ENCODE results near the gene S100PBP.

Gene S100PBP

GRCh38 chr1:32817159-32817814 lies at the start of gene S100PBP, which contains the start of gene YARS1:
TSS of gene S100PBP (plus strand) at chr1:32817653. CDS start at chr1:32826100, 8,447 bp downstream.
TSS of gene YARS1 (minus strand) at chr1:32817358. CDS start at chr1:32817244, 114 bp downstream.
- DNase-seq (ENCODE audit: low read depth), result peak; percentile 99

DNA sequence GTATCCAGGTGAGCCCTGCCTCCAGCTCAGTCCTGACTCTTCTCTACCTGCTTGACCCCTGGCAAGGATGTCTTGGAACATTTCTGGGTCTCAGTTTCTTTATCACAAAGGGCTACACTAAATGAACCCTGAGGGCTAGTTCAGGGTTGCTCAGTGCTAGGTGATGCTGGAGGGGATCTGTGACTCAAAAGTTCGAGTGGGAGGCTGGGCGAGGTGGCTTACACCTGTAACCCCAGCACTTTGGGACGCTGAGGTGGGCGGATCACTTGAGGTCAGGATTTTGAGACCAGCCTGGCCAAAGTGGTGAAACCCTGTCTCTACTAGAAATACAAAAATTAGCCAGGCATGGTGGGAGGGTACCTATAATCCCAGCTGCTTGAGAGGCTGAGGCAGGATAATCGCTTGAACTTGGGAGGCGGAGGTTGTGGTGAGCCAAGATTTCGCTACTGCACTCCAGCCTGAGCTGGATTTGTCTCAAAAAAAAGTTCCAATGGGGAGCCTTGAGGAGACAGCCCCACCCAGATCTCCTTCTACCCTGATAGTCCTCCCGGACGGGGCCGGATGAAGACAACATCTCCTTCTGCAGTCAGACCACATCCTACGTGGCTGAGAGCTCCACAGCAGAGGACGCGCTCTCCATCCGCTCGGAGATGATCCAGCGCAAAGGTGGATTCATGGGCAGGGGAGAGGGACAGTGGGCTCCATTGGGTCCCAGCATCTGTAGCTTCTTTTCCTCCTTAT lies 49.2 kb upstream of the S100PBP start:
- DNase-seq (ENCODE audit: low read depth), result no peak

GRCh38 chr1:32769524-32770220 lies 47.8 kb upstream of the S100PBP start:
- no peak for DNase-seq (ENCODE audit: low read depth)

GRCh38 chr1:32770221-32770731 lies 47.2 kb upstream of the S100PBP start:
- DNase-seq (ENCODE audit: low read depth), result no peak

DNA sequence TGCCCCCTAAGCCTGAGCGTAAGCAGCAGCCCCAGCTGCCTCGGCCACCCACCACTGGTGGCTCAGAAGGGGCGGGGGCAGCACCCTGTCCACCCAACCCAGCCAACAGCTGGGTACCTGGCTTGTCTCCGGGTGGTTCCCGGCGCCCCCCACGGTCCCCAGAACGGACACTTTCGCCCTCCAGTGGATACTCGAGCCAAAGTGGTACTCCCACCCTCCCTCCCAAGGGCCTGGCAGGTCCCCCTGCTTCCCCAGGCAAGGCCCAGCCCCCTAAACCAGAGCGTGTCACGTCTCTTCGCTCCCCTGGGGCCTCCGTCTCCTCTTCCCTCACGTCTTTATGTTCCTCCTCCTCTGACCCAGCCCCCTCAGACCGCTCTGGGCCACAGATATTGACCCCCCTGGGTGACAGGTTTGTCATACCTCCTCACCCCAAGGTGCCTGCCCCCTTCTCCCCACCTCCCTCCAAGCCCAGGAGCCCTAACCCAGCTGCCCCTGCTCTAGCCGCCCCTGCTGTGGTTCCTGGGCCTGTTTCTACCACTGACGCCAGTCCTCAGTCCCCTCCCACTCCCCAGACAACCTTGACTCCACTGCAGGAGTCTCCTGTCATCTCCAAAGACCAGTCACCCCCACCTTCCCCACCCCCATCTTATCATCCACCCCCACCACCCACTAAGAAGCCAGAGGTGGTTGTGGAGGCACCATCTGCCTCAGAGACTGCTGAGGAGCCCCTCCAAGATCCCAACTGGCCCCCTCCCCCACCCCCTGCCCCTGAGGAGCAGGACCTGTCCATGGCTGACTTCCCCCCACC lies 46.5 kb upstream of the S100PBP start:
- DNase-seq (ENCODE audit: low read depth), result no peak

DNA sequence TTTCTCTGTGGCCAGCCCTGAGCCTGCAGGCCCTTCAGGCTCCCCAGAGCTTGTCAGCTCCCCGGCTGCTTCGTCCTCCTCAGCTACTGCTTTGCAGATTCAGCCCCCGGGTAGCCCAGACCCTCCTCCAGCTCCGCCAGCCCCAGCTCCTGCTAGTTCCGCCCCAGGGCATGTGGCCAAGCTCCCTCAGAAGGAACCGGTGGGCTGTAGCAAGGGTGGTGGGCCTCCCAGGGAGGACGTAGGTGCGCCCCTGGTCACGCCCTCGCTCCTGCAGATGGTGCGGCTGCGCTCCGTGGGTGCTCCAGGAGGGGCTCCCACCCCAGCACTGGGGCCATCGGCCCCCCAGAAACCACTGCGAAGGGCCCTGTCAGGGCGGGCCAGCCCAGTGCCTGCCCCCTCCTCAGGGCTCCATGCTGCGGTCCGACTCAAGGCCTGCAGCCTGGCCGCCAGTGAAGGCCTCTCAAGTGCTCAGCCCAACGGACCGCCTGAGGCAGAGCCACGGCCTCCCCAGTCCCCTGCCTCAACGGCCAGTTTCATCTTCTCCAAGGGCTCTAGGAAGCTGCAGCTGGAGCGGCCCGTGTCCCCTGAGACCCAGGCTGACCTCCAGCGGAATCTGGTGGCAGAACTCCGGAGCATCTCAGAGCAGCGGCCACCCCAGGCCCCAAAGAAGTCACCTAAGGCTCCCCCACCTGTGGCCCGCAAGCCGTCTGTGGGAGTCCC lies 45.7 kb upstream of the S100PBP start:
- DNase-seq (ENCODE audit: low read depth), result no peak

DNA sequence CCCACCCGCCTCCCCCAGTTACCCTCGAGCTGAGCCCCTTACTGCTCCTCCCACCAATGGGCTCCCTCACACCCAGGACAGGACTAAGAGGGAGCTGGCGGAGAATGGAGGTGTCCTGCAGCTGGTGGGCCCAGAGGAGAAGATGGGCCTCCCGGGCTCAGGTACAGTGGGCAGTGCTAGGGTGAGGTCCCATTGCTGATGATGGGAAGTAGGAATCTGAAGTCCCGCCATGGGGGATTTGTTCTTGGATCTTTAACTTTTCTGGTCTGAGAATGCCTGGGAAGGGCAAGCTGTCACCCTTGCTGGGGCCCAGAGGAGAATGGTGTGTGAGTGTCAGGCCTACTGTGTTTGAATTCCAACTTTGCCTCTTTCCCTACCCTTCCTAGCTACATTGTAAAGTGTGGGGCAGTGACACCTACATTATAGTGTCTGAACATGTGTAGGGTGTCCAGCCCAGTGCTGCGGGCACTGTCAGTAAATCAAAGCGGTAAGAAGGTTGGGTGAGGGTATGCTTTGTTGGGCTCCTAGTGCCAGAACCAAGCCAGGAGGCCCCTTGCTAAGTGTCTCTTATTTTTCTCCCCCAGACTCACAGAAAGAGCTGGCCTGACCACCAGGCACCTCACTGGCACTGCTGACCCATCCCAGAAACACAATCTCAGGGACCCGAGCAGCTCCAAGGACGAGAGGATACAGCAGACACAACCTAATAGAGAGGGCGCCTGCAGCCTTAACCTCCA lies 45.0 kb upstream of the S100PBP start:
- no peak for DNase-seq (ENCODE audit: low read depth)

DNA sequence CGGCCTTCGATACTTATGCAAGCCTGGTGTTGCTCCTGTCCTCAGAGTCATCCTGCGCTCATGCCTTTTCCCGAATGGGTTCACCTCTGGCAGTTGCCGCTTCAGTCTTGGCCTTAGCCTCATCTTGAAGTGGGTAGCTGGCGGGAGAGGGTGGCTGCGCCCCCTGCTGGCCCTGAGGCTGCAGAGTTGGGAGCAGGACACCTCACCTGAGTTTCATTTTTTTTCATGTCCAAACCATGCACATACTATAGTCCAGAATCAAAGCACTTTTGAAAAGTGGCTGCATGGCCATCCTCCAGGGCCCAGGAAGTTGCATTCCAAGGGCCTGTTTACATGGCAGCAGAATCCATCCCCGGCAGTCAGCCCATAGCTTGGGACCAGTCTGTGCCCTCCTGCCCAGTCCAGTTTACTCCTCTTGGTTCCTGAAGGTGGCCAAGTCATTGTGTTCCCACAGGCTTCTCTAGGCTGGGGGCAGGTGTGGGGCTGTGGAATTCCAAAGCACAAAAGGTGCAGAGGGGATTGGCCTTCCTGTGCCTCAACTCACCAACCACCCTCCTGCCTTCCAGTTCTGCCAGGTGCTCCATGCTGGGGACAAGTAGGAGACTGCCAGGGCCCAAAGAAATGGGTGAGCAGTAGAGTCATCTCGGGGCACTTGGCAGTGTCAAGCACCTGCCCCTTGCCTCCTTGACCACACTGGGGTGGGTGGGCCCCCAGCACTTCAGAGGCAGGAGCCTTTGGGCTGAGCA lies 44.3 kb upstream of the S100PBP start:
- DNase-seq (ENCODE audit: low read depth), result peak; percentile 61

GRCh38 chr1:32773764-32774463 lies 43.5 kb upstream of the S100PBP start:
- DNase-seq (ENCODE audit: low read depth), result no peak

GRCh38 chr1:32774464-32774808 lies 43.0 kb upstream of the S100PBP start:
- no peak for DNase-seq (ENCODE audit: low read depth)

DNA sequence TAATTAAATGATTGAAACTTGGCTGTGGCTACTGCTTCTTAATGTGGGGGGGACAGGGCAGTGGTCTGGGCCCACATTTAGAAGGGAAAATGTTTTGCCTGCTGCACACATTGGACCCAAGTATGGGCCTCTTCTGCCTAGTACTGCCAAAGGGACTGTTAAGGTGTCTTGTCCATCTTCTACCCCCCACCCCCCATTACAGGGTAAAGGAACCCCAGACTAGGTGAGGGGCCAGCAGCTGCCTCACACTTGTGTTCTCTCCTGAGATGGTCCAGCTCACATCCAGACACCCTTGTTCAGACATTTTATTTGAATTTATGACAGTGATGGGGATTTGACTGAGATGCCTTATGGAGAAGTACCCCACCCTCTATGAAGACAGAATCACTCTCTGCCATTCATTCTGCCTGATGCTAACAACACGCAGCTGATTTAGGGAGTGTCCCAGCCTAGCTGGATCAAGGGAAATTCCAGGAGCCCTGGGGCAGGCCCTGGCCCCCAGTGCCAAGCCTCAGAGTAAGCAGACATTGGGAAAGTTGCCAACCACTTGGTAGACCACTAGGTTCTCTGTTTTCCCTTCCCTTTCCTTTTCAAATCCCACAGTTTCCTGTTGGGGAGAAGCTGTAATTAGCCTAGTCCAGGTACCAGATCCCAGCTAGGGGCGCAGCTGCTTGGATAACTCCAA lies 42.4 kb upstream of the S100PBP start:
- no peak for DNase-seq (ENCODE audit: low read depth)

DNA sequence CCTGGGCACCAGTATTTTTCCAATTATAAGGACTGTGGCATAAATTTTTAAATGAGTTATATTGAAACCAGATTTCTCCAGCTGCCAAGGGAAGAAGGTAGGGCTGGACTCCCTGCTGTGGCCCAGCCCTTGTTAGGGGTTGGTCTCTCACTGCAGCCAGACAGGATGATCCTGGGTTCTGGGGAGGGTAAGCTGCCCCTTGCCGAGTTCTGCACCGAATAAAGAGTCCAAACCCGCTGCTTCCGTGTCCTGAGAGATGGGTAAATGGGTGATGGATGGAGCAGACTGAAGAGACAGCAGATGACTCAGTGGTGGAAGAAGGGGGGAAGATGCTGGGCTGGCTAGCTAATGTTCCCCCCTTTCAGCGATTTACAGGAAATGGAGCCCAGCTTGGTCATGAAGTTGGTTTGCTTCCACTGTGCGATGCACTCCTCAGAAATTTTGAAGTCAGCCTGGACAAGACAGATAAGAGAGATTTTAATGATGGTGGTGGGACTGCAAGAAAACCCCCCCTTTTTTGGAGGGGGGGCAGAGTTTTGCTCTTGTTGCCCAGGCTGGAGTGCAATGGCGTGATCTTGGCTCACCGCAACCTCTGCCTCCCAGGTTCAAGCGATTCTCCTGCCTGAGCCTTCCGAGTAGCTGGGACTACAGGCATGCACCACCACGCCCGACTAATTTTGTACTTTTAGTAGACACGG lies 41.7 kb upstream of the S100PBP start:
- no peak for DNase-seq (ENCODE audit: low read depth)

GRCh38 chr1:32779242-32779641 lies 38.2 kb upstream of the S100PBP start:
- no peak for DNase-seq (ENCODE audit: low read depth)

DNA sequence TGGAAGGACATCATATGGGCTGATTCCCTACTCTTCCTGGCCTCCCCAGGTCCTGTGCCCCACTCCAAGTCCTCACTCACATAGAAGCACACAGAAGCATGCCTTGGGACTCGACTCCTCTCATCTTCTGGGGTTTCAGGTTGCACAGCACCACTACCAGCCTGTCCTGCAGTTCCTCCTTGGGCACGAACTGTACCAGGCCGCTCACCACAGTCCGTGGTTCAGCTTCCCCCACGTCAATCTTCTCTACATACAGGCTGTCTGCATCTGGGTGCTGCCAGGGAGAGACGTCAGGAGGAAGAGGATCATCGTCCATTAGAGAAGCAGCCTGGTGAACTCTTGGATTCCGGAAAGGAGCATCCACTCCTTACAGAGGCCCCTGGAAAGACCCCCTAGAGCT lies 37.4 kb upstream of the S100PBP start:
- no peak for DNase-seq (ENCODE audit: low read depth)

- no peak for DNase-seq (ENCODE audit: low read depth)
Measured at GRCh38 chr1:32780628-32781234, 36.7 kb upstream of the S100PBP start.

- DNase-seq (ENCODE audit: low read depth), result no peak
Measured at GRCh38 chr1:32782086-32782485, 35.4 kb upstream of the S100PBP start.

DNA sequence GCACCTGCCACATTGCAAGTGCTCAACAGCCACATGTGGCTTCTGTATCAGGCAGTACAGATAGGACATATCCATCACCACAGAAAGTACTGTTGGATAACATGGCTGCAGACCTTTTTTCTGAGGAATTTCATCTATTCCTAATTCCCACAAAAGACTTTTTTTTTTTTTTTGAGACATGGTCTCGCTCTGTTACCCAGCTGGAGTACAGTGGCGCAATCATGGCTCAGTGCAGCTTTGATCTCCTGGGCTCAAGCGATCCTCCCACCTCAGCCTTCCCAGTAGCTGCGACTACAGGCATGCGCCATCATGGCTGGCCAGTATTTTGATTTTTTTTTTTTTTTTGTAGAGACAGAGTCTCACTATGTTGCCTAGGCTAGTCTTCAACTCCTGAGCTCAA lies 33.6 kb upstream of the S100PBP start:
- no peak for DNase-seq (ENCODE audit: low read depth)

GRCh38 chr1:32784817-32785216 lies 32.6 kb upstream of the S100PBP start:
- DNase-seq (ENCODE audit: low read depth), result no peak

Data from activated gamma-delta T cell treated with anti-CD3 and anti-CD28 coated beads, Interleukin-2, amount 50 U/mL, for 16 hours (primary cell).